ENCODE results near the gene PLAAT4. TPM values are rescaled to one million over a fixed set of nuclear protein-coding genes. Genes with fewer than 3 reads are reported as not detected.
A peak's percentile ranks its signal among the peaks of the same experiment; 100 is the strongest.

Gene PLAAT4
- total and polyA plus RNA-seq, 10 of the 15 experiments (the other 5 are each of a cell fraction or from before 2014, with no cell fraction given) = 6.0 to 34.3 (median 12.4) TPM

DNA sequence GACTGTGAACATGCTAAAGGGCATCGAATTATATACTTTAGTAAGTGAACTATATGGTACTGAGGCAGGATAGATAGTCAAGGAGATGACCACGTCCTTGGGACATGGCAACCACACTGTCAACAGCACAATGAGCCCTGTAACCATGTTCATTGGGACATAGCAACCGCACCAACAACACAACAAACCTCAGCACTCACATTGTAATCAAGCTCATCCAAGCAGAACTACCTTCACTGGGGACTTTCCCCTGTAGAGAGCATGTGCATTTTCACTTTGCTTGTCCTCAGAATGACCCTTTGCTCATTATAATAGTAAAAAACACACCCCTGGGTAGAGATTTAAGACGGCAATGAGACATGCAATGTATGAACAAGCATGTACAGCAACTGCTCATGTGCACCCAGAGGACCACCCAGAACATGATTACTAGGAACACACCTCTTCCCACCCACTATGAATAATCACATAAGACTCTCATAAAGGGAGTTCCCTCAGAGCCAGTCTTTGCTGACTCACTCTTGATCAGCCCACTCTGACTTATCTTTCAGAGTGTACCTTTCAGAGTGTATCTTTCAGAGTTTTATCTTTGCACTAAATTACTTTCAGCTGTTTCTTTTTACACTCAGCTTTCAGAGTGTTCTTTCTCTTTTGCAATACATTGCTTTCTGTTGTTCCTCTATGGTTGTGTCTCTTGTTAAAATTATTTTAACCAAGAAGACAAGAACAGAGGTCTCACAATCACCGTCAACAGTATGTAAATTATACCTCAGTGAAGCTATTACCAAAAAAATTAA, 30.6 kb downstream of the PLAAT4 start (continued):
- TF ChIP-seq, protein P1, sequence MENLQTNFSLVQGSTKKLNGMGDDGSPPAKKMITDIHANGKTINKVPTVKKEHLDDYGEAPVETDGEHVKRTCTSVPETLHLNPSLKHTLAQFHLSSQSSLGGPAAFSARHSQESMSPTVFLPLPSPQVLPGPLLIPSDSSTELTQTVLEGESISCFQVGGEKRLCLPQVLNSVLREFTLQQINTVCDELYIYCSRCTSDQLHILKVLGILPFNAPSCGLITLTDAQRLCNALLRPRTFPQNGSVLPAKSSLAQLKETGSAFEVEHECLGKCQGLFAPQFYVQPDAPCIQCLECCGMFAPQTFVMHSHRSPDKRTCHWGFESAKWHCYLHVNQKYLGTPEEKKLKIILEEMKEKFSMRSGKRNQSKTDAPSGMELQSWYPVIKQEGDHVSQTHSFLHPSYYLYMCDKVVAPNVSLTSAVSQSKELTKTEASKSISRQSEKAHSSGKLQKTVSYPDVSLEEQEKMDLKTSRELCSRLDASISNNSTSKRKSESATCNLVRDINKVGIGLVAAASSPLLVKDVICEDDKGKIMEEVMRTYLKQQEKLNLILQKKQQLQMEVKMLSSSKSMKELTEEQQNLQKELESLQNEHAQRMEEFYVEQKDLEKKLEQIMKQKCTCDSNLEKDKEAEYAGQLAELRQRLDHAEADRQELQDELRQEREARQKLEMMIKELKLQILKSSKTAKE (IDR thresholded peaks at IDR 0.05; ENCODE audit: low read depth, poor library complexity, severe bottlenecking) = peak; percentile 96
- TF ChIP-seq PAX5 (IDR thresholded peaks at IDR 0.05; ENCODE audit: borderline replicate concordance, low read depth, low read length) (peak; percentile 99), POLR2AphosphoS5 (IDR thresholded peaks at IDR 0.05; ENCODE audit: low read length) (peak; percentile 58), EGR1 (IDR thresholded peaks at IDR 0.05; ENCODE audit: borderline replicate concordance in 1 of 2, low read depth in 2 of 2, low read length in 2 of 2) (no peak), BRCA1 (IDR thresholded peaks at IDR 0.05; ENCODE audit: low read depth, low read length) (no peak), ATF7 (IDR thresholded peaks at IDR 0.05; ENCODE audit: low read depth) (peak; percentile 94), CBX5 (IDR thresholded peaks at IDR 0.05; ENCODE audit: low read depth) (no peak), IKZF1 (conservative IDR thresholded peaks at IDR 0.05) (peak; percentile 72; the same call in 1 of the 2 replicates), MYB (IDR thresholded peaks at IDR 0.05; ENCODE audit: borderline replicate concordance, low read depth, low read length) (no peak), LARP7 (IDR thresholded peaks at IDR 0.05) (no peak), POU2F2 (IDR thresholded peaks at IDR 0.05; ENCODE audit: borderline replicate concordance, low read depth, low read length) (peak; percentile 79; the same call in 2 of the 3 replicates), CREM (IDR thresholded peaks at IDR 0.05; ENCODE audit: low read depth) (peak; percentile 75), SREBF1 (IDR thresholded peaks at IDR 0.05; ENCODE audit: low read length) (no peak), ZBTB4 (CRISPR knock-in tag; IDR thresholded peaks at IDR 0.05) (no peak), NBN (IDR thresholded peaks at IDR 0.05) (peak; percentile 95), KLF5 (IDR thresholded peaks at IDR 0.05; ENCODE audit: partially characterized antibody) (peak; percentile 74), ZSCAN29 (IDR thresholded peaks at IDR 0.05) (no peak), SP1 (IDR thresholded peaks at IDR 0.05; ENCODE audit: low read depth, low read length) (peak; percentile 75), ZNF207 (IDR thresholded peaks at IDR 0.05; ENCODE audit: borderline replicate concordance) (peak; percentile 50; the same call in 1 of the 2 replicates), HDAC2 (IDR thresholded peaks at IDR 0.05) (no peak)
- TF ChIP-seq, protein P2, sequence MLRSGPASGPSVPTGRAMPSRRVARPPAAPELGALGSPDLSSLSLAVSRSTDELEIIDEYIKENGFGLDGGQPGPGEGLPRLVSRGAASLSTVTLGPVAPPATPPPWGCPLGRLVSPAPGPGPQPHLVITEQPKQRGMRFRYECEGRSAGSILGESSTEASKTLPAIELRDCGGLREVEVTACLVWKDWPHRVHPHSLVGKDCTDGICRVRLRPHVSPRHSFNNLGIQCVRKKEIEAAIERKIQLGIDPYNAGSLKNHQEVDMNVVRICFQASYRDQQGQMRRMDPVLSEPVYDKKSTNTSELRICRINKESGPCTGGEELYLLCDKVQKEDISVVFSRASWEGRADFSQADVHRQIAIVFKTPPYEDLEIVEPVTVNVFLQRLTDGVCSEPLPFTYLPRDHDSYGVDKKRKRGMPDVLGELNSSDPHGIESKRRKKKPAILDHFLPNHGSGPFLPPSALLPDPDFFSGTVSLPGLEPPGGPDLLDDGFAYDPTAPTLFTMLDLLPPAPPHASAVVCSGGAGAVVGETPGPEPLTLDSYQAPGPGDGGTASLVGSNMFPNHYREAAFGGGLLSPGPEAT (IDR thresholded peaks at IDR 0.05; ENCODE audit: low read depth) = peak; percentile 96
- TF ChIP-seq, protein P3, sequence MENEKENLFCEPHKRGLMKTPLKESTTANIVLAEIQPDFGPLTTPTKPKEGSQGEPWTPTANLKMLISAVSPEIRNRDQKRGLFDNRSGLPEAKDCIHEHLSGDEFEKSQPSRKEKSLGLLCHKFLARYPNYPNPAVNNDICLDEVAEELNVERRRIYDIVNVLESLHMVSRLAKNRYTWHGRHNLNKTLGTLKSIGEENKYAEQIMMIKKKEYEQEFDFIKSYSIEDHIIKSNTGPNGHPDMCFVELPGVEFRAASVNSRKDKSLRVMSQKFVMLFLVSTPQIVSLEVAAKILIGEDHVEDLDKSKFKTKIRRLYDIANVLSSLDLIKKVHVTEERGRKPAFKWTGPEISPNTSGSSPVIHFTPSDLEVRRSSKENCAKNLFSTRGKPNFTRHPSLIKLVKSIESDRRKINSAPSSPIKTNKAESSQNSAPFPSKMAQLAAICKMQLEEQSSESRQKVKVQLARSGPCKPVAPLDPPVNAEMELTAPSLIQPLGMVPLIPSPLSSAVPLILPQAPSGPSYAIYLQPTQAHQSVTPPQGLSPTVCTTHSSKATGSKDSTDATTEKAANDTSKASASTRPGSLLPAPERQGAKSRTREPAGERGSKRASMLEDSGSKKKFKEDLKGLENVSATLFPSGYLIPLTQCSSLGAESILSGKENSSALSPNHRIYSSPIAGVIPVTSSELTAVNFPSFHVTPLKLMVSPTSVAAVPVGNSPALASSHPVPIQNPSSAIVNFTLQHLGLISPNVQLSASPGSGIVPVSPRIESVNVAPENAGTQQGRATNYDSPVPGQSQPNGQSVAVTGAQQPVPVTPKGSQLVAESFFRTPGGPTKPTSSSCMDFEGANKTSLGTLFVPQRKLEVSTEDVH (IDR thresholded peaks at IDR 0.05; ENCODE audit: low read depth, partially characterized antibody) = no peak
